ENCODE measurements around the gene ZNF500.

Gene ZNF500

GRCh38 chr16:4783251-4783950 is 16.4 kb upstream of the ZNF500 start:
- no peak for TF ChIP-seq SCRT1 (tag by site-specific recombination; IDR thresholded peaks at IDR 0.05; ENCODE audit: borderline replicate concordance)
- TF ChIP-seq MYNN (tag by site-specific recombination; IDR thresholded peaks at IDR 0.05; ENCODE audit: borderline replicate concordance): no peak
- peak; percentile 10; the same call in 1 of the 2 replicates for TF ChIP-seq HIC1 (tag by site-specific recombination; IDR thresholded peaks at IDR 0.05)
- H3K4me1 ChIP-seq (ENCODE audit: control insufficient read depth, insufficient read depth, low read length): peaks cover 2% of the 10 kb centered on the region; the same call in 1 of the 2 replicates
- H3K9me3 ChIP-seq (ENCODE audit: control insufficient read depth, insufficient read depth, low read depth, low read length): no peaks in the 10 kb centered on the region
- H3K4me3 ChIP-seq (ENCODE audit: low read depth, low read length): no peak overlapping the region
- CTCF ChIA-PET: no interaction called here
- no peaks in the 10 kb centered on the region for H3K36me3 ChIP-seq (ENCODE audit: control insufficient read depth in 2 of 2, insufficient read depth in 1 of 2, low read length in 2 of 2)
- POLR2A ChIA-PET: no interaction called here
- no peak overlapping the region for H3K27ac ChIP-seq (ENCODE audit: extremely low read depth, low read depth, low read length)

DNA sequence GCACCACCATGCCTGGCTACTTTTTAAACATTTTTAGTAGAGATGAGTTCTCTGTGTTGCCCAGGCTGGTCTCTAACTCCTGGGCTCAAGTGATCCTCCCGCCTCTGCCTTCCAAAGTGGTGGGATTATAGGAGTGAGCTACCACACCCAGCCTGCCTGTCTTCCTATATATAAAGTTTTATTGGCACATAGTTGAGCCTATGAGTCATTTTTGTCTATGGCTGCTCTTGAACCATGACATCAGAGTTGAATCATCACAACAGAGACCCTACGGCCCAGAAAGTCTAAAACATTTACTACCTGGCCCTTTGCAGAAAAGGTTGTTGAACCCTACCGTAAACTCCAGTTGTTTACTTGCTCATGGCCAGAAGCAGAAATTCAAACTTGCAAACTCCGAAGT is 13.3 kb upstream of the ZNF500 start:
- Histone ChIP-seq H3K4me1 (ENCODE audit: control insufficient read depth, insufficient read depth, low read length) (peaks cover 2% of the 10 kb centered on the region; the same call in 1 of the 2 replicates), H3K4me3 (ENCODE audit: low read depth, low read length) (no peak overlapping the region), H3K27ac (ENCODE audit: extremely low read depth, low read depth, low read length) (no peak overlapping the region), H3K36me3 (ENCODE audit: control insufficient read depth in 2 of 2, insufficient read depth in 1 of 2, low read length in 2 of 2) (no peaks in the 10 kb centered on the region), H3K9me3 (ENCODE audit: control insufficient read depth, insufficient read depth, low read depth, low read length) (no peaks in the 10 kb centered on the region)
- CTCF ChIA-PET: interaction anchor here (0.6 to 0.9 kb wide), 3 partner anchors 10 to 156 kb away, joined by 3 read pairs; no protein-coding TSS in a partner anchor
- POLR2A ChIA-PET: interaction anchor here (2.1 kb wide), 1 partner anchor 11 kb away, joined by 6 read pairs; no protein-coding TSS in a partner anchor
- TF ChIP-seq ZNF629 (tag by site-specific recombination; IDR thresholded peaks at IDR 0.05) (peak; percentile 98), ZBTB17 (tag by site-specific recombination; IDR thresholded peaks at IDR 0.05) (0 out of 2 replicates have a peak, but pooled peaks have one; percentile 34), KLF8 (tag by site-specific recombination; IDR thresholded peaks at IDR 0.05) (peak; percentile 63; the same call in 1 of the 2 replicates), ZNF335 (tag by site-specific recombination; conservative IDR thresholded peaks at IDR 0.05) (peak; percentile 59), ZNF174 (tag by site-specific recombination; IDR thresholded peaks at IDR 0.05) (no peak), ZNF558 (tag by site-specific recombination; IDR thresholded peaks at IDR 0.05) (0 out of 2 replicates have a peak, but pooled peaks have one; percentile 53), ZNF184 (tag by site-specific recombination; IDR thresholded peaks at IDR 0.05) (peak; percentile 78; the same call in 1 of the 2 replicates), CTCF (tag by site-specific recombination; IDR thresholded peaks at IDR 0.05) (no peak), BCL11A (tag by site-specific recombination; IDR thresholded peaks at IDR 0.05; ENCODE audit: low read depth) (no peak), ZEB2 (tag by site-specific recombination; IDR thresholded peaks at IDR 0.05) (peak; percentile 72), ZNF514 (tag by site-specific recombination; IDR thresholded peaks at IDR 0.05) (no peak), KLF10 (tag by site-specific recombination; IDR thresholded peaks at IDR 0.05) (0 out of 2 replicates have a peak, but pooled peaks have one; percentile 46), ATF2 (tag by site-specific recombination; IDR thresholded peaks at IDR 0.05; ENCODE audit: low read depth) (peak; percentile 74; the same call in 1 of the 2 replicates), SP3 (tag by site-specific recombination; IDR thresholded peaks at IDR 0.05) (peak; percentile 35; the same call in 1 of the 2 replicates), PRDM4 (tag by site-specific recombination; IDR thresholded peaks at IDR 0.05) (no peak), ZNF398 (tag by site-specific recombination; IDR thresholded peaks at IDR 0.05) (0 out of 2 replicates have a peak, but pooled peaks have one; percentile 17), ZFHX2 (tag by site-specific recombination; conservative IDR thresholded peaks at IDR 0.05) (0 out of 2 replicates have a peak, but pooled peaks have one; percentile 17), ZNF560 (tag by site-specific recombination; IDR thresholded peaks at IDR 0.05; ENCODE audit: borderline replicate concordance) (no peak)
- TF ChIP-seq, protein P1, sequence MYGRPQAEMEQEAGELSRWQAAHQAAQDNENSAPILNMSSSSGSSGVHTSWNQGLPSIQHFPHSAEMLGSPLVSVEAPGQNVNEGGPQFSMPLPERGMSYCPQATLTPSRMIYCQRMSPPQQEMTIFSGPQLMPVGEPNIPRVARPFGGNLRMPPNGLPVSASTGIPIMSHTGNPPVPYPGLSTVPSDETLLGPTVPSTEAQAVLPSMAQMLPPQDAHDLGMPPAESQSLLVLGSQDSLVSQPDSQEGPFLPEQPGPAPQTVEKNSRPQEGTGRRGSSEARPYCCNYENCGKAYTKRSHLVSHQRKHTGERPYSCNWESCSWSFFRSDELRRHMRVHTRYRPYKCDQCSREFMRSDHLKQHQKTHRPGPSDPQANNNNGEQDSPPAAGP (tag by site-specific recombination; IDR thresholded peaks at IDR 0.05): peak; percentile 87

All from HEK293 (cell line).